ENCODE results near the gene FOXN3.

Gene FOXN3

GRCh38 chr14:89417465-89418225 lies 612 bp upstream of the FOXN3 start:
- TF ChIP-seq CTCF (IDR thresholded peaks at IDR 0.05; ENCODE audit: extremely low read depth, missing control alignments) = peak; percentile 10
- peak; percentile 67 for DNase-seq (ENCODE audit: low spot score)

GRCh38 chr14:89416002-89416995 lies 734 bp downstream of the FOXN3 start:
- peak; percentile 99 for DNase-seq (ENCODE audit: low spot score)
- no peak for TF ChIP-seq CTCF (IDR thresholded peaks at IDR 0.05; ENCODE audit: extremely low read depth, missing control alignments)

- no peak for TF ChIP-seq CTCF (IDR thresholded peaks at IDR 0.05; ENCODE audit: extremely low read depth, missing control alignments)
- DNase-seq (ENCODE audit: low spot score) = no peak
These were observed 1.9 kb downstream of the FOXN3 start for GRCh38 chr14:89415159-89415558.

GRCh38 chr14:89411976-89412375 lies 5.1 kb downstream of the FOXN3 start:
- TF ChIP-seq CTCF (IDR thresholded peaks at IDR 0.05; ENCODE audit: extremely low read depth, missing control alignments) = no peak
- no peak for DNase-seq (ENCODE audit: low spot score)

- TF ChIP-seq CTCF (IDR thresholded peaks at IDR 0.05; ENCODE audit: extremely low read depth, missing control alignments) = no peak
These were observed 7.1 kb downstream of the FOXN3 start for GRCh38 chr14:89409961-89410360.

GRCh38 chr14:89408907-89409700 lies 7.9 kb downstream of the FOXN3 start:
- no peak for DNase-seq (ENCODE audit: low spot score)
- TF ChIP-seq CTCF (IDR thresholded peaks at IDR 0.05; ENCODE audit: extremely low read depth, missing control alignments) = no peak

More at GRCh38 chr14:89409961-89410360, 7.1 kb downstream of the FOXN3 start:
- no peak for DNase-seq (ENCODE audit: low spot score)
